VCaP (cell line): ENCODE data around the gene ZNF608.
A peak's percentile ranks its signal among the peaks of the same experiment; 100 is the strongest.

Experiments used
- H3K27ac ChIP-seq: fragments of 450-650 bp; 2 replicates; pipeline ENCODE4 v1.5.1; 2017
- CTCF ChIP-seq: fragments of 450-650 bp; conservative IDR thresholded peaks from 2 replicates; pipeline ENCODE4 v1.5.1; 2017; ENCODE audit warnings: mild to moderate bottlenecking, moderate library complexity

ZNF608 gene

GRCh38 chr5:124764992-124765611, 18.7 kb upstream of the ZNF608 start:
- no peak for TF ChIP-seq CTCF
- H3K27ac ChIP-seq = peak overlapping the region; percentile 52

- no peak for TF ChIP-seq CTCF
- H3K27ac ChIP-seq = peak overlapping the region; percentile 52
These were observed 18.1 kb upstream of the ZNF608 start for GRCh38 chr5:124764585-124764984.

GRCh38 chr5:124761010-124761409, 14.6 kb upstream of the ZNF608 start:
- TF ChIP-seq CTCF = no peak
- H3K27ac ChIP-seq = no peak overlapping the region

- H3K27ac ChIP-seq = no peak overlapping the region
- no peak for TF ChIP-seq CTCF
These were observed 14.2 kb upstream of the ZNF608 start for GRCh38 chr5:124760608-124761007.

GRCh38 chr5:124755565-124755964, 9.1 kb upstream of the ZNF608 start:
- H3K27ac ChIP-seq = no peak overlapping the region
- TF ChIP-seq CTCF = no peak

- no peak overlapping the region for H3K27ac ChIP-seq
- TF ChIP-seq CTCF = no peak
These were observed 8.6 kb upstream of the ZNF608 start for GRCh38 chr5:124755041-124755440.

- no peak overlapping the region for H3K27ac ChIP-seq
- no peak for TF ChIP-seq CTCF
These were observed 7.9 kb upstream of the ZNF608 start for GRCh38 chr5:124754206-124754927.
